ENCODE results near the gene UTF1. TPM values are rescaled to one million over a fixed set of nuclear protein-coding genes. Genes with fewer than 3 reads are reported as not detected.

UTF1 gene
- total and polyA plus RNA-seq, 2 of the 8 experiments (the other 6 are each of a cell fraction or from before 2014, with no cell fraction given): 0.47 to 21.8 TPM

DNA sequence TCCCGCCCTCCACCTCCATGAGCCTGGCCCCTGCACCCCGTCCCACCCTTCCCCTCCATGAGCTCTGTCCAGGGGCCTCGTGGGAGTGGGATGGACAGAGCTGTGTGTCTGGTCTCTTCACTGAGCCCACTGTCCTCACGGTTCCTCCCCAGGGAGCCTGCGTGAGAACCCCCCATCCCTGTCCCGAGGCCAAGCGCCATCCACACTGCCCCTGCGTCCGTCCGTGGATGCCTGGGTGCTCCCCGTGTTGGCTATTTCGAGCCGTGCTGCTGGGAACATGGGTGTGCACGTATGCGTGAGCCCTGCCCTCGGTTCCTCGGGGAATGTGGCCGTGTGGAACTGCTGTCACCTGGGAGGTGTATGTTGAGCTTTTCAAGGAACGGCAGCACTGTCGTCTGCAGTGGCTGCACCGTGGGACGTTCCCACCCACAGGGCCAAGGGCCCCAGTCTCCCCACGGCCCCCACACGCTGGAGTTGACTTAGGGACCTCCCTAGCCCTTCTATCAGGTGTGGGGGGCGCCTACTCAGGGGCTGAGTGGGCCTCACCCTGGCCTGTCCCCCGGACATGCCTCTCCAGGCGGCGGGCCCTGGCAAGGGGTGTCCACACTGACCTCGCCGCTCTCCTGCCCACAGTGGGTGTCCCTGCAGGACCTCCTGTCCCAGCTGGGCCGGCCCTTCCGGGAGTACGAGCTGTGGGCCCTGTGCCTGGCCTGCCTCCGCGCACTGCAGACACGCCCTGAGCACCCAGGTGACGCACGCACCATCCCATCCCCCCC is 41.9 kb upstream of the UTF1 start (continued):
- TF ChIP-seq CHD7 (IDR thresholded peaks at IDR 0.05; ENCODE audit: insufficient replicate concordance, low read length) (no peak), GTF2F1 (IDR thresholded peaks at IDR 0.05; ENCODE audit: borderline replicate concordance, low read depth, low read length) (no peak), ATF3 (IDR thresholded peaks at IDR 0.05; ENCODE audit: insufficient read depth, low read depth, low read length) (no peak), TAF7 (optimal IDR thresholded peaks at IDR 0.05; ENCODE audit: borderline replicate concordance, low read depth, low read length) (no peak), JUND (IDR thresholded peaks at IDR 0.05; ENCODE audit: low read length) (no peak), RNF2 (IDR thresholded peaks at IDR 0.05; ENCODE audit: borderline replicate concordance, low read depth, low read length, missing control alignments, poor library complexity, severe bottlenecking) (no peak), SP4 (IDR thresholded peaks at IDR 0.05; ENCODE audit: low read length) (no peak)
- TF ChIP-seq, protein P1, sequence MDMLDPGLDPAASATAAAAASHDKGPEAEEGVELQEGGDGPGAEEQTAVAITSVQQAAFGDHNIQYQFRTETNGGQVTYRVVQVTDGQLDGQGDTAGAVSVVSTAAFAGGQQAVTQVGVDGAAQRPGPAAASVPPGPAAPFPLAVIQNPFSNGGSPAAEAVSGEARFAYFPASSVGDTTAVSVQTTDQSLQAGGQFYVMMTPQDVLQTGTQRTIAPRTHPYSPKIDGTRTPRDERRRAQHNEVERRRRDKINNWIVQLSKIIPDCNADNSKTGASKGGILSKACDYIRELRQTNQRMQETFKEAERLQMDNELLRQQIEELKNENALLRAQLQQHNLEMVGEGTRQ (IDR thresholded peaks at IDR 0.05; ENCODE audit: low read length): no peak
